GM19438 (cell line): ENCODE measurements around the gene FRRS1L.

Source experiments
- ATAC-seq: cut with Tn5 transposase; IDR thresholded peaks from one replicate; pipeline ENCODE4 v1.9.1; 2021; ENCODE audit warnings: low read depth; ENCODE audit not compliant: unreplicated experiment

Gene FRRS1L

DNA sequence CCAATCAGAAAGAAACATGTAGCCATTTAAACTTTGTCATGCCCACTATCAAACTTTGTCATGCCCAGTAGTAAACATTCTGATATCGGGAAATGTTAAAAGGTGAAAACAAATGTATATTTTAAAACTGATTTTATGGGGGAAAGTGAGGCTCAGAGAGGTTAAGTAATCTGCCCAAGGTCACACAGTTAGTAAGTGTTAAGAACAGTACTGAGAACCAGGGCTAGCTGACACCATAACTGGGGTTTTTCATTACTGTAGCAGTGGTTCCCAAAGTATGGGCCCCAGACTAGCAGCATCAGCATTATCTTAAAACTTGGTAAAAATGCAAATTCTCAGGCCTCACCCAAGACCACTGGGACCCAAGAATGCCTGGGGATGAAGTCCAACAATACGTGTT, 9.9 kb upstream of the FRRS1L start:
- ATAC-seq, result no peak

- ATAC-seq, result no peak
Observed at GRCh38 chr9:109176386-109176785, 9.3 kb upstream of the FRRS1L start.

GRCh38 chr9:109172935-109173334, 5.9 kb upstream of the FRRS1L start:
- no peak for ATAC-seq

DNA sequence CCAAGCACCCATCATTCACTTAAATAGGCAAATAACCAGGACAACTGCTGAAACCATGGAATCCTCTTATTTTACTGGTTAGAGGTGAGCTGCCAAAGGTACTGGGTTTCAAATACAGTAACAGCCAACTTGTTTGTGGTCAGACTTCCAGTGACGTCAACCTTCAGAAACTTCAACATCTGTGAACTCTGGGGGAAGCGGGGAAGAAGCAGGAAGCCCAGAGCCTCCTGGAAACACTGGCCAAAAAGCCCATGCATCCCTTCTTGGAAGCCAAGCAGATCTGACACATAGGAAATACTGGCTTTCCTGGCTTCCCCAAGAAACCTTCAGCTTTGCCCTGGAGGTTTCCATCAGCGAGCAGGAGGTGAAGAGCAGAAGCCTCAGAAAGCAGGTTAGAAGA, 4.9 kb upstream of the FRRS1L start:
- ATAC-seq, result no peak

- no peak for ATAC-seq
Observed at GRCh38 chr9:109168170-109168569, 1.1 kb upstream of the FRRS1L start.

GRCh38 chr9:109167716-109168115, 667 bp upstream of the FRRS1L start:
- no peak for ATAC-seq

DNA sequence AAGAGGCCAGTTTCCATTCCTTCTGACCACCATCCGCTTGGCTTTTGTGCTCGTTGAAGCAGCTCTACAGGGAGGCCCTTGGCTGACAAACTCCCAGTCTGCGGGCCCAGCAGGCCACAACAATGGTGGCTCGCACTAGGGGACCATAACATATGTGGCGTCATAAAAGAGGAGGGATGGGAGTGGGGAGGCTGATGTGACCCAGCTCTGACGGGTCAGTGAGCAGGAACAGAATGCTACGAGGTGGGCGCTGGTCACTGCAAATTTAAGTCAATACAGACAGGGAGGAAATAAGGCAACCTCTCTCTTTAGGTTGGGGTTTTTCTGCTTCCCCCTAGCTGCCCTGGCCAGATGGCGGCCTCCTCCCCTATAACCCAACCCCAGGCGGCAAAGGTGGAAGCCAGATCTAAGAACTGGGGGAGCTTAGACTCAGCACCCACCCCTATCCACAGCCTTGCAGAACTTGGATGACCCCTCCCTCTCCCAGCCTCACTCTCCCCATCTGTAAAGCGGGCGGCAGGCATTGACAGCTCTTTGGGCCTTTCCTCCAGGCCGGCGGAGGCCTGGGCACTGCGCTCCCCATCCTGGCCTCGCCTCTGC, 778 bp downstream of the FRRS1L start:
- no peak for ATAC-seq

DNA sequence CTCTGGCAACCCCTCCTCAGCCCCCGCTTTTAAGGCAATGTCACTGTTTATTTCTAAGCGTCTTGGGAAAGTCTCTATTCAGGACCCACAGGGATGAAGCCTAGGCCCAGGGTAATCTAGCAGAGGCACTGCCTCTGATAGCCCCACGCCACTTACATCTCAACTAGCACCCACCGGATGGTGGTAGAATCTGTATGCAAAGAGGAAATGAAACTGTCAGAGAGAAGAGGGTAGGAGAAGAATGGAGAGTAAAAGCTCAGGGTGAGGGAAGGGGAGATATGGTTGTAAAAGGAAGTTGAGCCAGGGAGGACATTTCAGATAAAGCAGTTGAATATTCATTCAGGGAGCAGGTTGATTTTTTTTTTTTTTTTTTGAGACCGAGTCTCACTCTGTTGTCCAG, 3.0 kb downstream of the FRRS1L start:
- no peak for ATAC-seq

GRCh38 chr9:109163194-109163593, 3.9 kb downstream of the FRRS1L start:
- ATAC-seq, result no peak

DNA sequence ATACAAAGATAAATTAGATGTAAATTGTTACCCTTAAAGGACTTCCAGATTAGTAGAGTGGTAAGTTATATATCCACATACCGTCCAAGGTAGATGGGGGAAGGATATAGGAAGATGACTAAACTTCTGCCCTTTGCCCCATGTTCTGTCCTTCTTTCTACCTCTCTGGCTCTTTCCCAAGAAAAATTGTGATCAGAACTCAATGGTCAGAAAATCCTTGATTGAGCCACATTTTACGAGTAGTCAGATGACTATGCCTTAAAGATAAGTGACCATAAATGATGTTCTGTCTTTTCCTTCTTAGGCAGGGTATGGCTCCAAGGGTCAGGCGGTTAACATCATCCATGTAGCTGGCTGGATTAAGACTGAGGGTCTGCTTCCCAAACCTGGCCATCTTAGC, 4.4 kb downstream of the FRRS1L start:
- ATAC-seq, result no peak

DNA sequence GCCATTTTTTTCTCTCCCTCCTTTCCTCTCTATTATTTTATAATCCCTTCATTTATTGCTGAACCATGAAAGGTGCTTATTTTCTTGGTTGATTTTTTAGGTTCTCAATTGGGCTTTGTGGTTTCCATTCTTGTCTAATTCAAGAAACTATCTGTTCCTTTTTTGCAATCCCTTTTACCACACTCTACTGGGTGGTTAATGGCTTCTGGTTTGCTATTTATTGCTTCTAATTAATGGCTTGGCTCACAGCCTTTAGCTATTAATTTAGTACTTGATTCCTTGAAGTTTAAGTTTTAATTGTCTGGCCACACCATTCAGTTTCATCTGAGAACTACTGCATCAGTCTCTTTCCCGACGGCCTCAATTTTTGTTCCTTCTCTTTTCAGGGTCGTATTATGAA, 5.6 kb downstream of the FRRS1L start:
- ATAC-seq, result no peak

DNA sequence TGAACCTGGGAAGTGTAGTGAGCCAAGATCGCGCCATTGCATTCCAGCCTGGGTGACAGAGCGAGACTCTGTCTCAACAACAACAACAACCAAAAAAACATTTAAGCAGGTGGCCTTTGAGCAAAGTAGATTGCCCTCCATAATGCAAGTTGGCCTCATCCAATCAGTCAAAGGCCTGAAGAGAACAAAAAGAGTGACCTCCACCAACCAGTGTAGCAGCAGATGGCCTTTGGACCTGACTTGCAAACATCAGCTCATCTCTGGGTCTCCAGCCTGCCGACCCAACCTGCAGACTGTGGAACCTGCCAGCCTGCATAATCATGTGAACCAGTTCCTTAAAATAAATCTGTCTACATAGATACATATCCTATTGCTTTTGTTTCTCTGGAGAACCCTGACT, 7.5 kb downstream of the FRRS1L start:
- no peak for ATAC-seq

DNA sequence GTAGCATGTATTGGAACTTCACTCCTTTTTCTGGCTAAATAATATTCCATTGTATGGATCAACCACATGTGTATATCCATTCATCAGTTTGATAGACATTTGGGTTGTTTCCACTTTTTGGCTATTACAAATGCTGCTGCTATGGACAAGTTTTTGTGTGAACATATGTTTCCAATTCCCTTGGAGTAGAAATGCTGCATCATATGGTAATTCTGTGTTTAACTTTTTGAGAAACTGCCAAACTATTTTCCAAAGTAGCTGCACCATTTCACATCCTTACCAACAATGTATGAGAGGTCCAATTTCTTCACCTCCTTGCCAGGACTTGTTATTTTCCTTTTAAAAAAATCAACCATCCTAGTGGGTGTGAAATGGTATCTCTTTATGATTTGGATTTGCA, 8.4 kb downstream of the FRRS1L start:
- no peak for ATAC-seq

GRCh38 chr9:109156708-109157107, 10.3 kb downstream of the FRRS1L start:
- no peak for ATAC-seq

DNA sequence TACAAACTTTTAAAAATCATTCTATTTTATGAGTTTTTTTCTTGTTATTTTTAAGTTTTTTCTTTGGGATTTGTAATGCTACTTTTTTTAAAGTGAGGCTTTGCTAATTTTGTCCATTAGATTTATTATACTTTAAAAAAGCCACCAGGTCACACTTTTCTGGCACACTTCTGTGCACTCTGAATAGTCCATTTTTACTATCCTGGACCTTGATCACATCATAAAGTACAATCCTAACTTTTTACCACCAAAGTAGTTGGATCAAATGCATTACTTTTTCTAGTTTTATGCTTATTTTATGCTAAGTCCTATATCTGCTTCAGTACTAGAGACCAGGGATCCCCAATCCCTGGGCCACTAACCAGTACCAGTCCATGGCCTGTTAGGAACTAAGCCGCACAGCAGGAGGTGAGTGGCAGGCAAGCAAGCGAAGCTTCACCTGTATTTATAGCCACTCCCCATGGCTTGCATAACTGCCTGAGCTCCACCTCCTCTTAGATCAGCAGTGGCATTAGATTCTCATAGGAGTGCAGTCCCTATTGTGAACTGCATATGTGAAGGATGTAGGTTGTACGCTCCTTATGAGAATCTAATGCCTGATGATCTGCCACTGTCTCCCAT, 16.0 kb downstream of the FRRS1L start:
- ATAC-seq, result no peak

DNA sequence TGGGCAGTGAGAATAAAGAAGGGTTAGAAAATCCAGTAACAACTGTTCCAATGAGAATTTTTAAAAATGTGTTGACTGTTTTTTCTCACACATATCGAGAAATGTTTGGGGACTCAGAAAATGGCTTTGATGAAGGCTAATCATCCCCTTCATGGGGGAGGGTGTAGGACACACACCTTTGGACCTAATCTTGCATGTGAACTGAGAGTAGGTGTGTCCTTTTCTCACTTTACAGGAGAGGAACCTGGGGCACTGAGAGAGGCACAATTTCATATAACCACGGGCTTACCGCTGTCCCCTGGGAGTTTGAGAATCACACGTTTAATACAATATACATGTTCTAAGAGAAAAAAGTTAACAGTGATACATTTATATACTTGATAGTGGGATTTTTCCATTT, 17.3 kb downstream of the FRRS1L start:
- no peak for ATAC-seq

DNA sequence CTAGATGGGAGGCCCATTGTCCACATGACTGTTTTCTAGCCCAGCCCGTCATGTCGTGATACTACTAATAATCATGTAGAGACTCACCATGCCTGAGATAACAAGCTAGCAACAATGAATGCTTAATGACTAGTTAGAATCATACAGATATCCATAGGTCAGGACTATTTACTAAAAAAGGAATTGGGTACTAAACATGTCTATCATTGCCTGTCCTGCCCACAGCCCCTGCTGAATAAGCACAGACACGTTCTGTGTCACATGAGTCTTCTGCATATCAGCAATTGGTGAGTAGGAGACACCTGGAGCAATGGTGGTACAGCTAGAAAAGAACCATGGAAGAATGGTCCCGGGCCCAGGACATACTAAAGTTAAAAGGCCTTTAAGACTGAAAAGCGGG, 18.0 kb downstream of the FRRS1L start:
- no peak for ATAC-seq

GRCh38 chr9:109145051-109145450, 22.0 kb downstream of the FRRS1L start:
- no peak for ATAC-seq

GRCh38 chr9:109143881-109144562, 23.0 kb downstream of the FRRS1L start:
- ATAC-seq, result peak; percentile 99

DNA sequence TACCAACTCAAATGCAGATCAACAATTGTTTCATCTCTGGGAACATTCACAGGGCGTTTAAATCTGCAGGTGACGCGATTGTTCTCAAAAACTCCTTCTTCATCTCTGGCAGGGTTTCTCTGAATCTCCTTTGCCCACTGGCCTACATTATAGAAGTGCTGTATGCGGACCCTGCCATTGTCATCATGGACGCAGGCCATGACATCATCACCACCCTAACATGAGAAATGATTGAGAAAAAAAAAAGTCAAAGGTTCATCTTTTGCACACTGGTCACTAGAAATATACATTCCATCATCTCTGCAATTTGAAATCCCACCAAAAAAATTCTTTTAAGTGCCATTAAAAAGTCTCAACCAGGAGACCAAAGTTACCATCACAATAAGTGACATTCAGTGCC, 25.7 kb downstream of the FRRS1L start:
- ATAC-seq, result no peak

DNA sequence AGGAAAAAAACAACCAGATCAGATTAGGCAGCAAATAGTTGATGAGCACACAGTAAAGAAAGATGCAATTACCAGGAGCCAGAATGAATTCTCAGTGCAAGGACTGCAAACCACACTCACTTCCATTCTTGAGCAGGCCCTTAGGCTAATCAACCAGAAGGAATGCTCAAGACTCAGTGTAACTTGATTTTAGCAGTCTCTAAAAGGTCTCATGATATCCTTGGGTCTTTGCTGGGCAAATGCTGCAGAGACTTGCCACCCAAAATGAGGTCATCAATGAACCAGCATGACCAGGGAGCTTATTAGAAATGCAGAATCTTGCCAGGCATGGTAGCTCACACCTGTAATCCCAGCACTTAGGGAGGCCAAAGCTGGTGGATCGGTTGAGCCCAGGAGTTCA, 27.2 kb downstream of the FRRS1L start:
- no peak for ATAC-seq

DNA sequence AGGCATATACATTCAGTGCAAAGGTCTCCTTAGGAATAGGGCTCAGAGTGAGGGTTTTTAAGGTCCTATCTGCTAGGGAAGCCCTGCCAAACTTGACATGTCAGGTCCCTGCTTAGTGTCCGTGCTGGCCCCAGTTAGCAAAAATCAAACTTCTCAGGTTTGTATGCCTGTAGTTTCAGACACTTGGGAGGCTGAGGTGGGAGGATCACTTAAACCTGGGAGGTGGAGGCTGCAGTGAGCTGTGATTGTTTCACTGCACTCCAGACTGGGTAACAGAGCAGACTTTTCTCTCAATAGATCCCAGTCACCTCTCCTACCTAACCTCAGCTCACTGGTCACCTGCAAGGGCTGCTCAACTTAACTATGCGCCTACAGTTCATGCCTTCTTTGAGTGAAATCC, 28.6 kb downstream of the FRRS1L start:
- ATAC-seq, result no peak
